Osteoblast (primary cell): Measurements from ENCODE around the gene EPN3. TPM values are rescaled to one million over a fixed set of nuclear protein-coding genes. Genes with fewer than 3 reads are reported as not detected.

Experiments used
- DNase-seq: peaks from one replicate; pipeline ENCODE4 v3.0.0; 2011; ENCODE audit warnings: low spot score, mixed read lengths; ENCODE audit not compliant: insufficient read length; ENCODE audit errors: missing footprints
- H2AFZ ChIP-seq: 2 replicates; pipeline ENCODE4 v1.6.0; 2011; ENCODE audit warnings: mild to moderate bottlenecking, low read length
- H3K27ac ChIP-seq: 2 replicates; pipeline ENCODE4 v1.5.1; 2011; ENCODE audit warnings: mild to moderate bottlenecking, low read depth, low read length, moderate library complexity
- H3K27me3 ChIP-seq: 2 replicates; pipeline ENCODE4 v1.6.0; 2012; ENCODE audit warnings: mild to moderate bottlenecking, control low read depth, inconsistent platforms, low read length, moderate library complexity; ENCODE audit not compliant: insufficient read depth
- H3K36me3 ChIP-seq: 2 replicates; pipeline ENCODE4 v1.5.1; 2011; ENCODE audit warnings: mild to moderate bottlenecking, low read length, control low read depth, moderate library complexity; ENCODE audit not compliant: insufficient read depth
- H3K4me1 ChIP-seq: 2 replicates; pipeline ENCODE4 v1.5.1; 2011; ENCODE audit warnings: mild to moderate bottlenecking, low read length, control low read depth, moderate library complexity; ENCODE audit not compliant: insufficient read depth
- H3K4me2 ChIP-seq: 2 replicates; pipeline ENCODE4 v1.6.0; 2011; ENCODE audit warnings: mild to moderate bottlenecking, low read length; ENCODE audit not compliant: insufficient read depth
- H3K4me3 ChIP-seq: fragments of 200-600 bp; sonication (generic); 3 replicates; pipeline ENCODE4 v1.5.1; 2012; ENCODE audit warnings: mild to moderate bottlenecking, low read length, inconsistent platforms; ENCODE audit not compliant: insufficient read depth
- H3K79me2 ChIP-seq: 2 replicates; pipeline ENCODE4 v1.6.0; 2012; ENCODE audit warnings: mild to moderate bottlenecking, low read length, control low read depth, inconsistent platforms; ENCODE audit not compliant: insufficient read depth
- H3K9me3 ChIP-seq: 2 replicates; pipeline ENCODE4 v1.5.1; 2011; ENCODE audit warnings: low read depth, low read length, control low read depth
- H4K20me1 ChIP-seq: 2 replicates; pipeline ENCODE4 v1.6.0; 2012; ENCODE audit warnings: mild to moderate bottlenecking, low read length, control low read depth; ENCODE audit not compliant: insufficient read depth
- total RNA-seq: library from RNA; depleted of rRNA; stranded (reverse); fragments of >200 nt; gene quantifications from 2 replicates; pipeline ENCODE4 v1.2.3, GENCODE V29; 2012
- TF ChIP-seq, protein P1 (sequence below): IDR thresholded peaks from 2 replicates; pipeline ENCODE4 v1.5.1; 2011; ENCODE audit warnings: mild to moderate bottlenecking, low read depth, low read length, moderate library complexity; ENCODE audit errors: extremely low read depth

Gene EPN3
- total RNA-seq, 1 donor = not detected

- no peaks in the 10 kb centered on the region for H4K20me1 ChIP-seq
- no peak overlapping the region for H3K4me3 ChIP-seq
- DNase-seq = no peak
- TF ChIP-seq, protein P1, sequence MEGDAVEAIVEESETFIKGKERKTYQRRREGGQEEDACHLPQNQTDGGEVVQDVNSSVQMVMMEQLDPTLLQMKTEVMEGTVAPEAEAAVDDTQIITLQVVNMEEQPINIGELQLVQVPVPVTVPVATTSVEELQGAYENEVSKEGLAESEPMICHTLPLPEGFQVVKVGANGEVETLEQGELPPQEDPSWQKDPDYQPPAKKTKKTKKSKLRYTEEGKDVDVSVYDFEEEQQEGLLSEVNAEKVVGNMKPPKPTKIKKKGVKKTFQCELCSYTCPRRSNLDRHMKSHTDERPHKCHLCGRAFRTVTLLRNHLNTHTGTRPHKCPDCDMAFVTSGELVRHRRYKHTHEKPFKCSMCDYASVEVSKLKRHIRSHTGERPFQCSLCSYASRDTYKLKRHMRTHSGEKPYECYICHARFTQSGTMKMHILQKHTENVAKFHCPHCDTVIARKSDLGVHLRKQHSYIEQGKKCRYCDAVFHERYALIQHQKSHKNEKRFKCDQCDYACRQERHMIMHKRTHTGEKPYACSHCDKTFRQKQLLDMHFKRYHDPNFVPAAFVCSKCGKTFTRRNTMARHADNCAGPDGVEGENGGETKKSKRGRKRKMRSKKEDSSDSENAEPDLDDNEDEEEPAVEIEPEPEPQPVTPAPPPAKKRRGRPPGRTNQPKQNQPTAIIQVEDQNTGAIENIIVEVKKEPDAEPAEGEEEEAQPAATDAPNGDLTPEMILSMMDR = no peak
- H3K36me3 ChIP-seq = peaks cover 9% of the 10 kb centered on the region
- H3K9me3 ChIP-seq = no peaks in the 10 kb centered on the region
- no peak overlapping the region for H2AFZ ChIP-seq
- H3K79me2 ChIP-seq = peaks cover 12% of the 10 kb centered on the region
- H3K27me3 ChIP-seq = no peaks in the 10 kb centered on the region
- no peak overlapping the region for H3K27ac ChIP-seq
- no peak overlapping the region for H3K4me2 ChIP-seq
- H3K4me1 ChIP-seq = peaks cover 19% of the 10 kb centered on the region
Measured at GRCh38 chr17:50544516-50544915, 12.0 kb downstream of the EPN3 start.

- no peak overlapping the region for H3K27ac ChIP-seq
- H2AFZ ChIP-seq = no peak overlapping the region
- no peak for DNase-seq
- peaks cover 16% of the 10 kb centered on the region for H3K36me3 ChIP-seq
- TF ChIP-seq, protein P1 = no peak
- H4K20me1 ChIP-seq = no peaks in the 10 kb centered on the region
- no peak overlapping the region for H3K4me3 ChIP-seq
- H3K79me2 ChIP-seq = peaks cover 12% of the 10 kb centered on the region
- H3K4me2 ChIP-seq = no peak overlapping the region
- H3K9me3 ChIP-seq = no peaks in the 10 kb centered on the region
- H3K27me3 ChIP-seq = no peaks in the 10 kb centered on the region
- peaks cover 19% of the 10 kb centered on the region for H3K4me1 ChIP-seq
Measured at GRCh38 chr17:50545311-50545710, 12.8 kb downstream of the EPN3 start.

GRCh38 chr17:50546701-50547034 lies 14.1 kb downstream of the EPN3 start:
- TF ChIP-seq, protein P1 = no peak
- no peak for DNase-seq
- H3K79me2 ChIP-seq = peaks cover 12% of the 10 kb centered on the region
- H3K27ac ChIP-seq = no peak overlapping the region
- H3K4me3 ChIP-seq = no peak overlapping the region
- no peaks in the 10 kb centered on the region for H3K9me3 ChIP-seq
- peaks cover 12% of the 10 kb centered on the region for H3K4me1 ChIP-seq
- peaks cover 6% of the 10 kb centered on the region for H4K20me1 ChIP-seq
- H3K4me2 ChIP-seq = peak overlapping the region; percentile 92
- H2AFZ ChIP-seq = no peak overlapping the region
- H3K36me3 ChIP-seq = peaks cover 27% of the 10 kb centered on the region
- H3K27me3 ChIP-seq = no peaks in the 10 kb centered on the region

DNA sequence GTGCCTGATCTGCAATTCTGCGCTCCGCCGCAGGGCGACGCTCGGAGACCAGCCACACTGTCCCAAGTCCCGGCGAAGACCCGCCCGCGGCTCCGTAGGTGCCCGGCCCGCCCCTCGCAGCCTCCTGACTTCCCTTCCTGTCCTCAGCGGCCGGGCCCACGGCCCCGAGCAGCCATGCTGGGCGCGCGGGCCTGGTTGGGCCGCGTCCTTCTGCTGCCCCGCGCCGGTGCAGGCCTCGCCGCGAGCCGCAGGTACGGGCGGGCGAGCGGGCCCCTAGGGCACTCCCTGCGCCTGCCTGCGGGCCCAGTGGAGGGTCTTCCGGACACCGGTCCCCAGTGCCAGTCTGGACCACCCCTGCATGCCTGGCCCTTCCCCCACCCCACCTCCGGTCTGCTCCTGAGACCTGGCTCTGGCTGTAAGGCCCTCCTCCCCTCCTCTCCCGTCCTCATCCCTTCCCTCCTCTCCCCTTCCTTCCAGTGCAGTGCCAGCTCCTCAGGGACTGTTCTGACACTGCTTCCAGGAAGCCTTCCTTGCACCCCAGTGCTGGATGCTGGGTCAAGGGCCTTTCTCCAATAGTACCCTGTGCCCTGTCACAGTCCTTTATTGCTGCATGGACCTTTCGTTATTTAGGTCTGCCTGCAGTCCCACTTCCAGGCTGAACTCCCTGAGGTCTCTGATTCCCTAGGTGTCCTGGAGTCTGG lies 14.7 kb downstream of the EPN3 start, which contains the start of gene SPATA20:
Gene SPATA20, plus strand, starts transcription at position 140 of the 701 bp plus-strand sequence. Its CDS starts 35 bp downstream, at position 175.
- peak within 1 kb of the TSS; percentile 34 for H3K27ac ChIP-seq
- TF ChIP-seq, protein P1 = peak; percentile 91
- peak; percentile 100 for DNase-seq

More for the DNA sequence above, 14.7 kb downstream of the EPN3 start, which contains the start of gene SPATA20:
- peaks cover 12% of the 10 kb centered on the region for H3K79me2 ChIP-seq
- H3K4me3 ChIP-seq = peak within 1 kb of the TSS; percentile 73
- no peaks in the 10 kb centered on the region for H3K27me3 ChIP-seq
- H3K4me1 ChIP-seq = peaks cover 11% of the 10 kb centered on the region
- peak within 1 kb of the TSS; percentile 92 for H3K4me2 ChIP-seq
- H4K20me1 ChIP-seq = peaks cover 6% of the 10 kb centered on the region
- peak within 1 kb of the TSS; percentile 33 for H2AFZ ChIP-seq
- H3K36me3 ChIP-seq = peaks cover 32% of the 10 kb centered on the region
- H3K9me3 ChIP-seq = no peaks in the 10 kb centered on the region
